Raji (cell line): Measurements from ENCODE around the gene TBCK.

Source experiments
- POLR2A ChIP-seq: IDR thresholded peaks from 2 replicates; pipeline ENCODE4 v1.6.1; 2011; ENCODE audit warnings: low read depth, low read length, control low read depth; ENCODE audit not compliant: insufficient read depth

TBCK gene

GRCh38 chr4:106032851-106033286 lies 283.1 kb downstream of the TBCK start:
- TF ChIP-seq POLR2A: no peak

DNA sequence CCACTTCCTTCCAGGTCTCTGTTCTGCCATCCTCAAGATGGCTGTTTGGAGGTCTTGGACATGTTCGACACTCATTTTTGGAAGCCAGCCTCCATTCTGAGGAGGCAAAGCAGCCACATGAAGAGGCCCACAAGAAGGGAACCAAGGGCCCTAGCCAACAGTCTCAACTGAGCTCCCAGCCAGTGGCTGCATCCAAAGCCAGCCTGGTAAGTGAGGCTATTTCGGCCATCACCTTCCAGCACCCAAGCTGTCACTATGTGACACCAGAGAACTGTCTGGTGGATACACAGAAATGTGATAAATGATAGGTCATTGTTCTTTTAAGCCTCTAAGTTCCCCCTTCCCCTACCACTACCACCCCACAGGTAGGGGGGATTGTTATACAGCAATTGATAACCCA lies 293.6 kb downstream of the TBCK start:
- TF ChIP-seq POLR2A: no peak

DNA sequence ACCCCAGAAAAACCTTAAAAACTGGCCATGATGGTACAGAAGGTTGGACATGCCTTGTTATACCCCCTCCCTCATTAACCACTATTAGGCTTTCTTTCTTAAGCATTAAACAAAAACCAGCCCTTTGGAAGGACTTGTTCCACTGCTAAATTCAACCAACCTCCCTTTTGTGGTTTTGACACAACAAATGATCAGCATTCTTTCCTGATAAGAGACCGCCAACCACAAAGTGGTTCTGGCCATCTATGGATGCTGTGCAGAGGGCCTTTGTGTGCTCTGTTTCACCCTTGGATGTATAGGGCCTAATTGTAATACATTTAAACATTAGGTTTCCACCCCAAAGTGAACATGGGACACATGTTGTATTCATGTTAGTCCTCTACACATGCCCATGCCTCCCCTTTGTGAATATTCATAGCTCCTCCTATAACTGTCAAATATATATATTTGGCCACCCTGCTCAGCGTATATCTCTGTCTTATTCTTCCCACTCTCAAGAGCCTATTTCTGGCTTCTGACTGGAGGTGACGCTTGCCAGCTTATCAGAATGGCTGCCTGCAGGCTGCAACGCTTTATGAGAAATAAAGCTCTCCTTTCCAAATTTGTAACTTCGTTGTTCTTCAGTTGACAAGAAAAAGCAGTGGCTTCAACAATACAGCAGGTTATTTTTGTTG lies 294.1 kb downstream of the TBCK start:
- no peak for TF ChIP-seq POLR2A

DNA sequence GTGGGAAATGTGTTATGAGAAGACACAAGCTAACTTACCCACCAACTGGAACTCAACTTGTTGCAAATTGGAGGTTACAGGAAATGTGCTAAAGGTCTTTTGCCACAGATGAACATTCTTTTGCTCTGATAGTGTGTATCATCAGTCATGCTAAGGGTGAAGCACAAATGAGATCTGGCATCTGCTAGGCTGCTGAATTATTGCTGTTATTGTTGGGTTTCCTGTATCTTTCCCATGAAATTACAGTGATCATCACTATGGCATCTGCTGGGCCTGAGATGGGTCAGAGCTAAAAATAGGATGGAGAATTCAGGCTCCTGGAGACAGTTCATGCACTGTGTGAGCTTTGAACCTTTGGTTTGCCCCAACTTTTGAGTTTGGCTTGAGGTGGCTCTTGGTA lies 296.2 kb downstream of the TBCK start:
- no peak for TF ChIP-seq POLR2A

GRCh38 chr4:106017975-106018374 lies 298.0 kb downstream of the TBCK start:
- no peak for TF ChIP-seq POLR2A

DNA sequence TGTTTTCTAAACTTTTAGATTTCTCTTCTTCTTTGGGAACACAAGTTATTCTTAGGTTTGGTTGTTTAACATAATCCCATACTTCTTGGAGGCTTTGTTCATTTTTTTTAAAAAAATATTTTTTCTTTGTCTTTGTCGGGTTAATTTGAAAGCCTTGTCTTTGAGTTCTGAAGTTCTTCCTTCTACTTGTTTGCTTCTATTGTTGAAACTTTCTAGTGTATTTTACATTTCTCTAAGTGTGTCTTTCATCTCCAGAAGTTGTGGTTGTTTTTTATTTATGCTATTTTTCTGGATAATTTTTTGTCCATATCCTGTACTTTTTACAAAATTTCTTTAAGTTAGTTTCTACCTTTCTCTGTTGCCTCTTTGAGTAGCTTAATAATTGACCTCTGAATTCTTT lies 304.6 kb downstream of the TBCK start:
- TF ChIP-seq POLR2A: no peak

DNA sequence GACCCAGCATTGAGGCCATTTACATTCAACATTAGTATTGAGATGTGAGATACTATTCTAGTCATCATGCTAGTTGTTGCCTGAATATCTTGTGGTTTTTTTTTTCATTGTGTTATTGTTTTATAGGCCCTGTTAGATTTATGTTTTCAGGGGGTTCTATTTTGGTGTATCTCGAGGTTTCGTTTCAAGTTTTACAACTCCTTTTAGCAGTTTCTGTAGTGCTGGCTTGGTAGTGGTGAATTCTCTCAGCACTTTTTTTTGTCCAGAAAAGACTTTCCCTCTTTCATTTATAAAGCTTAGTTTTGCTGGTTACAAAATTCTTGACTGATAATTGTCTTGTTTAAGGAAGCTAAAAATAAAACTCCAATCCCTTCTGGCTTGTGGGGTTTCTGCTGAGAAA lies 305.2 kb downstream of the TBCK start:
- no peak for TF ChIP-seq POLR2A

- TF ChIP-seq POLR2A: no peak
These were observed 313.0 kb downstream of the TBCK start for GRCh38 chr4:106002994-106003393.

DNA sequence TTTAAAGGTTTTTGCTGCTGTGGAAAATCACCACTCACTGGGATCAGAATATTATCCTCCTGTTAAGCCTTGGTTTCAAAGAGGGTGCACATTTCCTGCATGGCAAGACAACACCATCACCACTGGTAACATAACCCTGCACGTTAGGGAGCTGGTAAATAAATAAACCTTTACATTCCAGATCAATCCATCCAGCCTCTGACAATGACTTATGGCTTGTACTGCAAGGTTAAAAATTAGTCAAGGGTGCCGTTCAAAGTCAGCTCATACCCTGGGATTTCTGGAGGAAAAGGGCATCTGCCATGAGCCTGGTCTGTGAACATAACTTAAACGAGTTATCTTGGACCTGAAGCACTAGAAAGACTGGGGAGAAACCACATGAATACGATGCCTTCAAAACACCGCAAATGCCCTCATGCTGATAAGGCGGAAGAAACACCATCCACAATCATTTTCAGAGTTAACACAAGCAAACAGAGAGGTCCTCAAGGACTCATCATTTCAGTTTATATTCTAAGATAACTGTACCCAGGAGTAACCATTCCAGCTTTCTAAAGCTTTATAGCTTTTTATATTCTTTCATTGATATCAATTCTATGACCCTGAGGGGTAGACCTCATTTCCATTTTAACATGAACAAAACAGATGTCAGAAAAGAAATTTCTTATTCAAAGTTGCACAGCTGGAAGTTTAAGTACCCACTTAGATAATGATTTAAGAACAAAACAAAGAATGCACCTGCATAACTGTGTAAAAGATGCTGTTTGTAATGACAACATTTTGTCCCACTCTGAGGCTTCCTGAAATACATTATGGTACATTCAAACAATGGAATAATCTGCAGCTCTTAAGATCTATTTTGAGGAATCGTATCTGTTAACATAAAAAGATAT lies 317.6 kb downstream of the TBCK start:
- TF ChIP-seq POLR2A: no peak

- no peak for TF ChIP-seq POLR2A
These were observed 319.2 kb downstream of the TBCK start for GRCh38 chr4:105996845-105997244.

DNA sequence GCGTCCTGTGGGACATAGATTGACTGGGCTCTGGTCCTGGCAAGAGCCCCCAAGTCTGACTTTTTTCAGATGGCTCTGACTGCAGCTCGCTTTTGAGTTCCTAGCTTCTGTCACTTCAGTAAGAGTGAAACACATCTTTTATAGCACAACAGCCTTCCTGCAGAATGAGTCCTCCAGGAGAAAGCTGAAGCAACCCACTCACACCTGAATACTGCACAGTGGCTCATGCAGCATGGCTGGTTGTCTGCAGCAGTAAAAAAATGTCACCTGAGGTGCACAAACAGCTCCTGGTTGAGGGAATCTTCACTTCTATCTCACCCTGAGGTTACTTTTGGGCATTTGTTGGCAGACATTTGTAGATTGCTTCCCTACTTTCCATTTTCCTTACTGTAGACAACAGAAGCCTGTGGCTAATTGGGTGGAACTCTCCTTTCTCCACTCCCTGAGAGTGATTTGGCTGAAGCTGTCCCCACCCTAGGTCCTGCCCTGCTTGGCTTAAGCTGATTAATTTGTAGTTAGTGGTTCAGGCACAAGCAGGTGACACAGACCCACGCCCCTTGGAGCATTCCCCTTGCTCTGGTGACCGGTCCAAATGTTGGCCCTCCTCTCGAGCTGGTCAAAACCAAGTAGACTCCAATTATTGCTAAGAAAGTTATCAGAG lies 321.0 kb downstream of the TBCK start:
- no peak for TF ChIP-seq POLR2A

- no peak for TF ChIP-seq POLR2A
These were observed 321.9 kb downstream of the TBCK start for GRCh38 chr4:105994061-105994460.

GRCh38 chr4:105992641-105993305 lies 323.2 kb downstream of the TBCK start:
- no peak for TF ChIP-seq POLR2A

DNA sequence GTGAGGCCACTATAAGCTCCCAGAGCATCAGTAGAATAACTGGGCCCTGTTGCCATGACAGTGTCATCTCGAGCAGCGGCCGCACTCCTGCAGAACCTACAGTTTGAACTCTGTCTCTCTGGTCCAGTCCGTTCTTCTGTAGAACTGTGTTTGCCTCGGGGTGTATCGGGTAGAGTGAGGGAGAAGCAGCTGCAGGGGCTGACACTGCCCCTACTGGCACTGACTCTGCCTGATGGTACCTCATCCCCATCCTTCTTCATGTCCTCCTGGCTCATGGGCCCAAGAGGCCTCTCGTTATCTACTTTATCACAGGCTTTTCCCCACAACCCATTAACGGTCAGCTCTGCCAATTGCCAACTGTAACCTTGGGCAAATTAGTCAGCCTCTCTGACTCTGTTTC lies 324.3 kb downstream of the TBCK start:
- TF ChIP-seq POLR2A: no peak
